ENCODE measurements around the gene RGL2.

DNA sequence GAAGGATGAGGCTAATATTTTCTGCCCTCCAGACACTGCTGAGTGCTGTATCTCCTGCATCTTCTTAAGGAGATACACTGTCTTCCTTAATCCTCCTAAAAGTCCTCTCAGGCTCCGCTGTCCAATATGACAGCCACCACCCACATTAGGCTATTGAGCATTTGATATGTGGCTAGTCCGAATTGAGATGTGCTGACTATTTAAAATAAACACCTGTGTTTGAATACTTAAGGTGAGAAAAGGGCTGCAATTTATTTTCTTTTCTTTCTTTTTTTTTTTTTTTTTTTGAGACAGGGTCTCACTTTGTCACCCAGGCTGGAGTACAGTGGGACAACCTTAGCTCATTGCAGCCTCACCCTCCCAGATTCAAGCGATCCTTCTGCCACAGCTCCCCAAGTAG, 3.1 kb upstream of the RGL2 start:
- no peak for TF ChIP-seq POLR2AphosphoS5 (IDR thresholded peaks at IDR 0.05)
- TF ChIP-seq, protein P1, sequence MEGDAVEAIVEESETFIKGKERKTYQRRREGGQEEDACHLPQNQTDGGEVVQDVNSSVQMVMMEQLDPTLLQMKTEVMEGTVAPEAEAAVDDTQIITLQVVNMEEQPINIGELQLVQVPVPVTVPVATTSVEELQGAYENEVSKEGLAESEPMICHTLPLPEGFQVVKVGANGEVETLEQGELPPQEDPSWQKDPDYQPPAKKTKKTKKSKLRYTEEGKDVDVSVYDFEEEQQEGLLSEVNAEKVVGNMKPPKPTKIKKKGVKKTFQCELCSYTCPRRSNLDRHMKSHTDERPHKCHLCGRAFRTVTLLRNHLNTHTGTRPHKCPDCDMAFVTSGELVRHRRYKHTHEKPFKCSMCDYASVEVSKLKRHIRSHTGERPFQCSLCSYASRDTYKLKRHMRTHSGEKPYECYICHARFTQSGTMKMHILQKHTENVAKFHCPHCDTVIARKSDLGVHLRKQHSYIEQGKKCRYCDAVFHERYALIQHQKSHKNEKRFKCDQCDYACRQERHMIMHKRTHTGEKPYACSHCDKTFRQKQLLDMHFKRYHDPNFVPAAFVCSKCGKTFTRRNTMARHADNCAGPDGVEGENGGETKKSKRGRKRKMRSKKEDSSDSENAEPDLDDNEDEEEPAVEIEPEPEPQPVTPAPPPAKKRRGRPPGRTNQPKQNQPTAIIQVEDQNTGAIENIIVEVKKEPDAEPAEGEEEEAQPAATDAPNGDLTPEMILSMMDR (IDR thresholded peaks at IDR 0.05 in 8 of 11, conservative IDR thresholded peaks at IDR 0.05 in 3 of 11) = no peak

Measured in spleen (tissue), 7 donors.